ENCODE results near the gene PGBD5. TPM values are rescaled to one million over a fixed set of nuclear protein-coding genes. Genes with fewer than 3 reads are reported as not detected.

PGBD5 gene
- total and polyA plus RNA-seq, 4 donors, result 0.54 to 3.0 (median 1.8) TPM

GRCh38 chr1:230392920-230393521 is 33.1 kb downstream of the PGBD5 start:
- H3K9ac ChIP-seq (ENCODE audit: insufficient read depth in 1 of 2, low read length in 2 of 2), result no peak overlapping the region
- ATAC-seq (ENCODE audit: insufficient read depth, low FRiP score) (no peak), DNase-seq (no peak)
- no peaks in the 10 kb centered on the region for H3K36me3 ChIP-seq (ENCODE audit: control insufficient read depth in 4 of 4, insufficient read depth in 4 of 4, low read length in 4 of 4)
- no peak overlapping the region for H3K4me3 ChIP-seq
- no peak for TF ChIP-seq CTCF (IDR thresholded peaks at IDR 0.05; ENCODE audit: control extremely low read depth, extremely low read depth)
- H3K27ac ChIP-seq (ENCODE audit: low read depth in 1 of 2, low read length in 1 of 2), result no peak overlapping the region
- peaks cover 0 to 1% (median 0%) of the 10 kb centered on the region in 4 donors for H3K9me3 ChIP-seq (ENCODE audit: control insufficient read depth in 4 of 4, insufficient read depth in 3 of 4, low read length in 3 of 4)
- WGBS, 2 donors, result 66 to 74% methylated on average over 7 to 9 of the region's 9 CpGs
- no peaks in the 10 kb centered on the region for H3K27me3 ChIP-seq (ENCODE audit: control insufficient read depth in 3 of 3, insufficient read depth in 3 of 3, low read length in 2 of 3)
- H3K4me1 ChIP-seq (ENCODE audit: control insufficient read depth in 5 of 5, insufficient read depth in 5 of 5, low read length in 5 of 5), result peaks cover 0 to 3% (median 0%) of the 10 kb centered on the region in 5 donors

GRCh38 chr1:230392536-230392909 is 33.6 kb downstream of the PGBD5 start:
- H3K4me1 ChIP-seq (ENCODE audit: control insufficient read depth in 5 of 5, insufficient read depth in 5 of 5, low read length in 5 of 5), result peaks cover 0 to 3% (median 0%) of the 10 kb centered on the region in 5 donors
- H3K9me3 ChIP-seq (ENCODE audit: control insufficient read depth in 4 of 4, insufficient read depth in 3 of 4, low read length in 3 of 4), result peaks cover 0 to 1% (median 0%) of the 10 kb centered on the region in 4 donors
- H3K27me3 ChIP-seq (ENCODE audit: control insufficient read depth in 3 of 3, insufficient read depth in 3 of 3, low read length in 2 of 3), result no peaks in the 10 kb centered on the region
- 61 to 62% methylated on average over 8 to 9 of the region's 9 CpGs for WGBS, 2 donors
- no peak overlapping the region for H3K9ac ChIP-seq (ENCODE audit: insufficient read depth in 1 of 2, low read length in 2 of 2)
- no peak overlapping the region for H3K4me3 ChIP-seq
- no peak for ATAC-seq (ENCODE audit: insufficient read depth, low FRiP score)
- no peak for DNase-seq
- H3K27ac ChIP-seq (ENCODE audit: low read depth in 1 of 2, low read length in 1 of 2), result no peak overlapping the region
- H3K36me3 ChIP-seq (ENCODE audit: control insufficient read depth in 4 of 4, insufficient read depth in 4 of 4, low read length in 4 of 4), result no peaks in the 10 kb centered on the region
- TF ChIP-seq CTCF (IDR thresholded peaks at IDR 0.05; ENCODE audit: control extremely low read depth, extremely low read depth), result no peak

- H3K27me3 ChIP-seq (ENCODE audit: control insufficient read depth in 3 of 3, insufficient read depth in 3 of 3, low read length in 2 of 3), result no peaks in the 10 kb centered on the region
- no peak for TF ChIP-seq CTCF (IDR thresholded peaks at IDR 0.05; ENCODE audit: control extremely low read depth, extremely low read depth)
- H3K4me3 ChIP-seq, result no peak overlapping the region
- H3K9me3 ChIP-seq (ENCODE audit: control insufficient read depth in 4 of 4, insufficient read depth in 3 of 4, low read length in 3 of 4), result peaks cover 0 to 1% (median 0%) of the 10 kb centered on the region in 4 donors
- H3K36me3 ChIP-seq (ENCODE audit: control insufficient read depth in 4 of 4, insufficient read depth in 4 of 4, low read length in 4 of 4), result no peaks in the 10 kb centered on the region
- DNase-seq, result no peak
- no peak for ATAC-seq (ENCODE audit: insufficient read depth, low FRiP score)
- no peak overlapping the region for H3K27ac ChIP-seq (ENCODE audit: low read depth in 1 of 2, low read length in 1 of 2)
- WGBS, 2 donors, result 50 to 55% methylated on average over 20 of the region's 20 CpGs
- peaks cover 0 to 3% (median 0%) of the 10 kb centered on the region in 5 donors for H3K4me1 ChIP-seq (ENCODE audit: control insufficient read depth in 5 of 5, insufficient read depth in 5 of 5, low read length in 5 of 5)
- H3K9ac ChIP-seq (ENCODE audit: insufficient read depth in 1 of 2, low read length in 2 of 2), result no peak overlapping the region
These were observed 34.2 kb downstream of the PGBD5 start for GRCh38 chr1:230391776-230392535.
